ENCODE measurements around the gene TMPRSS4. TPM values are rescaled to one million over a fixed set of nuclear protein-coding genes. Genes with fewer than 3 reads are reported as not detected.

Gene TMPRSS4
- total RNA-seq, 1 experiment from 2014 or later, result 1.5 TPM

DNA sequence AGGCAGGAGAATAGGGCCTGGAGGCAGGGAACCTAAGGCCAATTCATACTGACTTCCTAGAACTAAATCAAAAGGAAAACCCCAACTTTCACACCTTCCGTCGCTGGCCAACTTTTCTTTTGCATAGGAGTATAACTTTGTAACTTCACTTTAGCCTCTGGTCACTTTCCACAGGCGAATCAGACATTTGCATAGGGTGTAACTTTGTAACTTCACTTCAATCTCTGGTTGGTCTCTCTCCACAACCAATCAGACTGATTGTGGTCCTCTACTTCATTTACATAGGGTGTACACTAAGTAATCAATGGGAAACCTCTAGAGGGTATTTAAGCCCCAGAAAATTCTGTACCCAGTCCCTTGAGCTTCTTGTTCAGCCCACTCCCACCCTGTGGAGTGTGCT is 11.5 kb upstream of the TMPRSS4 start:
- Histone ChIP-seq H3K36me3 (ENCODE audit: control insufficient read depth in 1 of 2, insufficient read depth in 2 of 2, low read length in 2 of 2) (no peaks in the 10 kb centered on the region), H3K27ac (ENCODE audit: low read depth, low read length) (no peak overlapping the region), H3K4me2 (ENCODE audit: low read length) (no peak overlapping the region), H4K20me1 (ENCODE audit: insufficient read depth) (no peaks in the 10 kb centered on the region), H3K9ac (ENCODE audit: low read length) (no peak overlapping the region), H2AFZ (ENCODE audit: low read depth, low read length, poor library complexity, severe bottlenecking) (no peak overlapping the region), H3K4me3 (replicated peaks in 1 of 2; ENCODE audit: low read depth in 1 of 2, low read length in 2 of 2) (no peak overlapping the region), H3K79me2 (ENCODE audit: insufficient read depth, low read length) (no peaks in the 10 kb centered on the region), H3K9me3 (ENCODE audit: control insufficient read depth in 1 of 2, insufficient read depth in 1 of 2, low read depth in 1 of 2, low read length in 2 of 2) (no peaks in the 10 kb centered on the region), H3K27me3 (ENCODE audit: insufficient read depth, low read length) (no peaks in the 10 kb centered on the region), H3K4me1 (ENCODE audit: control insufficient read depth in 1 of 2, insufficient read depth in 2 of 2, low read length in 2 of 2) (peaks cover 0 to 7% of the 10 kb centered on the region in 2 experiments; a peak in 1 of 4 replicates), H3K9me2 (ENCODE audit: insufficient read depth) (no peaks in the 10 kb centered on the region)
- ATAC-seq, result no peak
- no peak for TF ChIP-seq YY1 (IDR thresholded peaks at IDR 0.05; ENCODE audit: extremely low read depth, insufficient replicate concordance, low read depth, low read length)
- no peak for TF ChIP-seq EZH2phosphoT487 (IDR thresholded peaks at IDR 0.05; ENCODE audit: borderline replicate concordance)
- no peak for TF ChIP-seq ZNF274 (IDR thresholded peaks at IDR 0.05; ENCODE audit: low read depth, low read length)
- BruUV-seq (replicated peaks), result no TSS peak
- intact Hi-C loops (cut with micrococcal nuclease), result no loop called here
- CTCF ChIA-PET, result no interaction called here
- POLR2A ChIA-PET, result no interaction called here
- no peak for DNase-seq (ENCODE audit: low read depth, low spot score)
- RAD21 ChIA-PET (ENCODE audit: low non-redundant PET in 1 of 2, low total read pairs in 2 of 2, uncharacterized antibody in 2 of 2, unreplicated experiment in 2 of 2), result no interaction called here

DNA sequence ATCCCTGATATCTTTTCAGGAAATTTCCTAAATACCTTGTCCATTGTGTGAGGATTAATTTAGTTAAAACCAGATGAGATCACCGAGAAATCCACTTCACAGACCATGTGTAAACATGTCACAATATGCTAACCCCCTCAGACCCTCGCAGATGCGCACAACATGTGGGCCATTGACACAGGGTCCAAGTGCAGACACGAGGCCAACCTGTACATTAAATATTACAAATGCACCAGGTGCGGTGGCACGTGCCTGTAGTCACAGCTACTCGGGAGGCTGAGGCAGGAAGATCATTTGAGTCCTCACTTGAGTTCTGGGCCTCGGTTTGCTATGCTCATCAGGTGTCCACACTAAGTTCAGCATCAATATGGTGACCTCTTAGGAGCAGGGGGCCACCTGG is 9.9 kb upstream of the TMPRSS4 start:
- no peak for DNase-seq (ENCODE audit: low read depth, low spot score)
- no peaks in the 10 kb centered on the region for H3K36me3 ChIP-seq (ENCODE audit: control insufficient read depth in 1 of 2, insufficient read depth in 2 of 2, low read length in 2 of 2)
- no peak overlapping the region for H3K27ac ChIP-seq (ENCODE audit: low read depth, low read length)
- H2AFZ ChIP-seq (ENCODE audit: low read depth, low read length, poor library complexity, severe bottlenecking), result no peak overlapping the region
- no peak overlapping the region for H3K9ac ChIP-seq (ENCODE audit: low read length)
- RAD21 ChIA-PET (ENCODE audit: low non-redundant PET in 1 of 2, low total read pairs in 2 of 2, uncharacterized antibody in 2 of 2, unreplicated experiment in 2 of 2), result no interaction called here
- no peak overlapping the region for H3K4me2 ChIP-seq (ENCODE audit: low read length)
- CTCF ChIA-PET, result no interaction called here
- no peaks in the 10 kb centered on the region for H3K4me1 ChIP-seq (ENCODE audit: control insufficient read depth in 1 of 2, insufficient read depth in 2 of 2, low read length in 2 of 2)
- H3K4me3 ChIP-seq (replicated peaks in 1 of 2; ENCODE audit: low read depth in 1 of 2, low read length in 2 of 2), result no peak overlapping the region
- no peaks in the 10 kb centered on the region for H3K9me3 ChIP-seq (ENCODE audit: control insufficient read depth in 1 of 2, insufficient read depth in 1 of 2, low read depth in 1 of 2, low read length in 2 of 2)
- no TSS peak for BruUV-seq (replicated peaks)
- ATAC-seq, result no peak
- H3K9me2 ChIP-seq (ENCODE audit: insufficient read depth), result no peaks in the 10 kb centered on the region
- no peaks in the 10 kb centered on the region for H3K79me2 ChIP-seq (ENCODE audit: insufficient read depth, low read length)
- POLR2A ChIA-PET, result no interaction called here
- no peaks in the 10 kb centered on the region for H3K27me3 ChIP-seq (ENCODE audit: insufficient read depth, low read length)
- intact Hi-C loops (cut with micrococcal nuclease), result no loop called here
- H4K20me1 ChIP-seq (ENCODE audit: insufficient read depth), result no peaks in the 10 kb centered on the region
- TF ChIP-seq, protein P1, sequence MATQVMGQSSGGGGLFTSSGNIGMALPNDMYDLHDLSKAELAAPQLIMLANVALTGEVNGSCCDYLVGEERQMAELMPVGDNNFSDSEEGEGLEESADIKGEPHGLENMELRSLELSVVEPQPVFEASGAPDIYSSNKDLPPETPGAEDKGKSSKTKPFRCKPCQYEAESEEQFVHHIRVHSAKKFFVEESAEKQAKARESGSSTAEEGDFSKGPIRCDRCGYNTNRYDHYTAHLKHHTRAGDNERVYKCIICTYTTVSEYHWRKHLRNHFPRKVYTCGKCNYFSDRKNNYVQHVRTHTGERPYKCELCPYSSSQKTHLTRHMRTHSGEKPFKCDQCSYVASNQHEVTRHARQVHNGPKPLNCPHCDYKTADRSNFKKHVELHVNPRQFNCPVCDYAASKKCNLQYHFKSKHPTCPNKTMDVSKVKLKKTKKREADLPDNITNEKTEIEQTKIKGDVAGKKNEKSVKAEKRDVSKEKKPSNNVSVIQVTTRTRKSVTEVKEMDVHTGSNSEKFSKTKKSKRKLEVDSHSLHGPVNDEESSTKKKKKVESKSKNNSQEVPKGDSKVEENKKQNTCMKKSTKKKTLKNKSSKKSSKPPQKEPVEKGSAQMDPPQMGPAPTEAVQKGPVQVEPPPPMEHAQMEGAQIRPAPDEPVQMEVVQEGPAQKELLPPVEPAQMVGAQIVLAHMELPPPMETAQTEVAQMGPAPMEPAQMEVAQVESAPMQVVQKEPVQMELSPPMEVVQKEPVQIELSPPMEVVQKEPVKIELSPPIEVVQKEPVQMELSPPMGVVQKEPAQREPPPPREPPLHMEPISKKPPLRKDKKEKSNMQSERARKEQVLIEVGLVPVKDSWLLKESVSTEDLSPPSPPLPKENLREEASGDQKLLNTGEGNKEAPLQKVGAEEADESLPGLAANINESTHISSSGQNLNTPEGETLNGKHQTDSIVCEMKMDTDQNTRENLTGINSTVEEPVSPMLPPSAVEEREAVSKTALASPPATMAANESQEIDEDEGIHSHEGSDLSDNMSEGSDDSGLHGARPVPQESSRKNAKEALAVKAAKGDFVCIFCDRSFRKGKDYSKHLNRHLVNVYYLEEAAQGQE (IDR thresholded peaks at IDR 0.05; ENCODE audit: low read depth), result no peak
- TF ChIP-seq TCF7L2 (IDR thresholded peaks at IDR 0.05; ENCODE audit: borderline replicate concordance, extremely low read depth, insufficient read depth, insufficient read length), result no peak
- no peak for TF ChIP-seq POLR2AphosphoS5 (IDR thresholded peaks at IDR 0.05; ENCODE audit: low read depth, low read length)
- TF ChIP-seq, protein P2, sequence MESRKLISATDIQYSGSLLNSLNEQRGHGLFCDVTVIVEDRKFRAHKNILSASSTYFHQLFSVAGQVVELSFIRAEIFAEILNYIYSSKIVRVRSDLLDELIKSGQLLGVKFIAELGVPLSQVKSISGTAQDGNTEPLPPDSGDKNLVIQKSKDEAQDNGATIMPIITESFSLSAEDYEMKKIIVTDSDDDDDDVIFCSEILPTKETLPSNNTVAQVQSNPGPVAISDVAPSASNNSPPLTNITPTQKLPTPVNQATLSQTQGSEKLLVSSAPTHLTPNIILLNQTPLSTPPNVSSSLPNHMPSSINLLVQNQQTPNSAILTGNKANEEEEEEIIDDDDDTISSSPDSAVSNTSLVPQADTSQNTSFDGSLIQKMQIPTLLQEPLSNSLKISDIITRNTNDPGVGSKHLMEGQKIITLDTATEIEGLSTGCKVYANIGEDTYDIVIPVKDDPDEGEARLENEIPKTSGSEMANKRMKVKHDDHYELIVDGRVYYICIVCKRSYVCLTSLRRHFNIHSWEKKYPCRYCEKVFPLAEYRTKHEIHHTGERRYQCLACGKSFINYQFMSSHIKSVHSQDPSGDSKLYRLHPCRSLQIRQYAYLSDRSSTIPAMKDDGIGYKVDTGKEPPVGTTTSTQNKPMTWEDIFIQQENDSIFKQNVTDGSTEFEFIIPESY (IDR thresholded peaks at IDR 0.05; ENCODE audit: extremely low read depth, insufficient replicate concordance, low read length), result no peak
- TF ChIP-seq EZH2 (IDR thresholded peaks at IDR 0.05), result no peak
- no peak for TF ChIP-seq SRF (IDR thresholded peaks at IDR 0.05; ENCODE audit: low read depth)
- no peak for TF ChIP-seq ELF1 (IDR thresholded peaks at IDR 0.05; ENCODE audit: borderline replicate concordance, low read depth)
- TF ChIP-seq ZNF274 (IDR thresholded peaks at IDR 0.05; ENCODE audit: low read depth, low read length), result no peak
- no peak for TF ChIP-seq FOSL1 (IDR thresholded peaks at IDR 0.05; ENCODE audit: low read depth)
- TF ChIP-seq, protein P3, sequence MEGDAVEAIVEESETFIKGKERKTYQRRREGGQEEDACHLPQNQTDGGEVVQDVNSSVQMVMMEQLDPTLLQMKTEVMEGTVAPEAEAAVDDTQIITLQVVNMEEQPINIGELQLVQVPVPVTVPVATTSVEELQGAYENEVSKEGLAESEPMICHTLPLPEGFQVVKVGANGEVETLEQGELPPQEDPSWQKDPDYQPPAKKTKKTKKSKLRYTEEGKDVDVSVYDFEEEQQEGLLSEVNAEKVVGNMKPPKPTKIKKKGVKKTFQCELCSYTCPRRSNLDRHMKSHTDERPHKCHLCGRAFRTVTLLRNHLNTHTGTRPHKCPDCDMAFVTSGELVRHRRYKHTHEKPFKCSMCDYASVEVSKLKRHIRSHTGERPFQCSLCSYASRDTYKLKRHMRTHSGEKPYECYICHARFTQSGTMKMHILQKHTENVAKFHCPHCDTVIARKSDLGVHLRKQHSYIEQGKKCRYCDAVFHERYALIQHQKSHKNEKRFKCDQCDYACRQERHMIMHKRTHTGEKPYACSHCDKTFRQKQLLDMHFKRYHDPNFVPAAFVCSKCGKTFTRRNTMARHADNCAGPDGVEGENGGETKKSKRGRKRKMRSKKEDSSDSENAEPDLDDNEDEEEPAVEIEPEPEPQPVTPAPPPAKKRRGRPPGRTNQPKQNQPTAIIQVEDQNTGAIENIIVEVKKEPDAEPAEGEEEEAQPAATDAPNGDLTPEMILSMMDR (IDR thresholded peaks at IDR 0.05 in 2 of 3, conservative IDR thresholded peaks at IDR 0.05 in 1 of 3; ENCODE audit: borderline replicate concordance in 1 of 3, insufficient read depth in 1 of 3, low read depth in 2 of 3, low read length in 2 of 3), result no peak

Data from HCT116 (cell line).